Measurements from ENCODE around the gene MBTPS1. TPM values are rescaled to one million over a fixed set of nuclear protein-coding genes. Genes with fewer than 3 reads are reported as not detected.

Gene MBTPS1
- total and polyA plus RNA-seq, 10 of the 15 experiments (the other 5 are each of a cell fraction or from before 2014, with no cell fraction given): 1.3 to 43.9 (median 35.2) TPM

GRCh38 chr16:84038469-84038868, 78.3 kb downstream of the MBTPS1 start (continued):
- TF ChIP-seq, protein P1, sequence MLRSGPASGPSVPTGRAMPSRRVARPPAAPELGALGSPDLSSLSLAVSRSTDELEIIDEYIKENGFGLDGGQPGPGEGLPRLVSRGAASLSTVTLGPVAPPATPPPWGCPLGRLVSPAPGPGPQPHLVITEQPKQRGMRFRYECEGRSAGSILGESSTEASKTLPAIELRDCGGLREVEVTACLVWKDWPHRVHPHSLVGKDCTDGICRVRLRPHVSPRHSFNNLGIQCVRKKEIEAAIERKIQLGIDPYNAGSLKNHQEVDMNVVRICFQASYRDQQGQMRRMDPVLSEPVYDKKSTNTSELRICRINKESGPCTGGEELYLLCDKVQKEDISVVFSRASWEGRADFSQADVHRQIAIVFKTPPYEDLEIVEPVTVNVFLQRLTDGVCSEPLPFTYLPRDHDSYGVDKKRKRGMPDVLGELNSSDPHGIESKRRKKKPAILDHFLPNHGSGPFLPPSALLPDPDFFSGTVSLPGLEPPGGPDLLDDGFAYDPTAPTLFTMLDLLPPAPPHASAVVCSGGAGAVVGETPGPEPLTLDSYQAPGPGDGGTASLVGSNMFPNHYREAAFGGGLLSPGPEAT (IDR thresholded peaks at IDR 0.05; ENCODE audit: low read depth): no peak
- TF ChIP-seq REST (IDR thresholded peaks at IDR 0.05; ENCODE audit: low read depth, low read length) (no peak), CEBPB (IDR thresholded peaks at IDR 0.05; ENCODE audit: borderline replicate concordance in 1 of 2, low read depth in 2 of 2, low read length in 2 of 2) (no peak)

DNA sequence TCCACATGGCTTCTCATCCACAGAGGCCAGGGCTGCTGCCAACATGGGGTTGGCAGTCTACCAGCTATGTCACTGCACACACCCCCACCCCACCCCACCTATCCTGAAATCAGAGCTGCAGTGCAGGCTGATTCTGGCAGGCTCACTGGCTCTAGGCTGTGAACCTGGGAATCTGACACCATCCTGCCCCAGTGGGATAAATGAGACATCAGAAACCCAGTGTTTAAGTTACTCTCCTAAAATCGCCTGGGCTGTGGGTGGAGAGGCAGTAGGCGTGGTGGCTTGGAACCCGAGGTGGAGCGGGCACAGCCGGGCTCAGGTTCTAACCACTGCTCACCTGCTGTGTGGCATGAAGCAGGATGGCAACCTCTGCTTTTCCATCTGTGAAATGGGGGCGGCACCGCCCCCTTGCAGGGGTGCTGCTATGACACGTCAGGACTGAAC, 79.7 kb downstream of the MBTPS1 start:
- TF ChIP-seq ATF3 (IDR thresholded peaks at IDR 0.05; ENCODE audit: borderline replicate concordance, extremely low read depth, low read depth, low read length): no peak
- no peak for TF ChIP-seq PAX8 (IDR thresholded peaks at IDR 0.05)
- no peak for TF ChIP-seq STAT1 (conservative IDR thresholded peaks at IDR 0.05)
- ChIA-PET POLR2A (no interaction called here), CTCF (no interaction called here)

More for the DNA sequence above, 79.7 kb downstream of the MBTPS1 start:
- Histone ChIP-seq H3K9me3 (replicated peaks; ENCODE audit: control insufficient read depth, insufficient read depth, low read length) (no peaks in the 10 kb centered on the region), H3K79me2 (ENCODE audit: control insufficient read depth, insufficient read depth, low read length) (no peaks in the 10 kb centered on the region), H3K4me3 (no peak overlapping the region), H3K9ac (ENCODE audit: control insufficient read depth, insufficient read depth, low read length) (no peak overlapping the region), H3K36me3 (ENCODE audit: control insufficient read depth in 2 of 2, insufficient read depth in 2 of 2, low read length in 1 of 2) (no peaks in the 10 kb centered on the region), H3K4me2 (ENCODE audit: control insufficient read depth, insufficient read depth) (no peak overlapping the region), H3K27ac (ENCODE audit: control insufficient read depth, insufficient read depth) (no peak overlapping the region), H2AFZ (ENCODE audit: control insufficient read depth, low read depth, low read length) (no peak overlapping the region), H3K27me3 (replicated peaks in 1 of 2; ENCODE audit: control insufficient read depth in 2 of 2, insufficient read depth in 2 of 2, low read length in 1 of 2) (no peaks in the 10 kb centered on the region; a peak in 1 of 4 replicates), H3K4me1 (ENCODE audit: control insufficient read depth, insufficient read depth, low read length) (no peaks in the 10 kb centered on the region), H4K20me1 (ENCODE audit: control insufficient read depth, insufficient read depth) (no peaks in the 10 kb centered on the region)
- DNase-seq (ENCODE audit: low read depth, low spot score): no peak
- intact Hi-C loops (cut with micrococcal nuclease; ENCODE audit: unreplicated experiment): no loop called here
- SMC1A ChIA-PET (ENCODE audit: uncharacterized antibody, unreplicated experiment): no interaction called here
- RAD21 ChIA-PET (ENCODE audit: unreplicated experiment): no interaction called here
- in situ Hi-C loops (cut with MboI): no loop called here
- whole genome bisulfite sequencing (ENCODE audit: insufficient coverage, insufficient replicate concordance, low lambda C conversion rate, missing lambda C conversion rate): 62% methylated on average over 8 of the region's 8 CpGs
- no TSS peak for BruUV-seq (replicated peaks)
- no peak for FAIRE-seq
- no peak for ATAC-seq

All from GM12878 (cell line).